Adrenal gland (tissue), 5 donors: ENCODE results near the gene PRICKLE1.

Experiments used
- POLR2A ChIP-seq, 2 donors: fragments of 450-650 bp; IDR thresholded peaks; one replicate each; pipeline ENCODE4 v1.6.1; 2017; ENCODE audit warnings: antibody characterized with exemption in 2 of 2, mild to moderate bottlenecking in 2 of 2, moderate library complexity in 1 of 2
- TF ChIP-seq, protein P1 (sequence below), 6 experiments: fragments of 450-650 bp in 4 of 6; fragments of 200-600 bp in 2 of 6; sonication (generic) in 1 of 6; IDR thresholded peaks; 1 replicate in 5 of 6; 2 replicates in 1 of 6; pipeline versions ENCODE4 v1.5.1 to v1.8.0; 2016 to 2021; ENCODE audit warnings: antibody characterized with exemption in 6 of 6, mild to moderate bottlenecking in 2 of 6, moderate library complexity in 1 of 6
- donor health status: DM: no; HTN: no; CAD: no.

DNA sequence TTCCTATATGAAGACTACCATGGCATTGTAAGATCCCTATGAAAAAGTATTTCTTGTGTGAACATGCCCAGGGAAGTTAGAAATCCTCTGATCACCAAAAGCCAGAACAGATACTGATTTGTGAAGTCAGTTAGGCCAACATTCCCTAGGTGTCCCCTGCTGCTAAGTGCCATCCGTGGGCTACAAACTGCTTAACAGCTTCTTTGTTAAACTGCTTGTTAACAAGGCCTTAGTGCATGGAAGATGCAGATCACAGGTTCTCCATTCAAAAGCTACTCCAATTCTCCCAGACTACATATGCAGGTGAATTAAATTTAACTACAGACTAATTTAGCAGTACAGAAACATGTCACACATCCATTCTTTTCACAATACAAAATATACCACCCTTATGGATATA, 108.2 kb downstream of the PRICKLE1 start:
- TF ChIP-seq, protein P1, sequence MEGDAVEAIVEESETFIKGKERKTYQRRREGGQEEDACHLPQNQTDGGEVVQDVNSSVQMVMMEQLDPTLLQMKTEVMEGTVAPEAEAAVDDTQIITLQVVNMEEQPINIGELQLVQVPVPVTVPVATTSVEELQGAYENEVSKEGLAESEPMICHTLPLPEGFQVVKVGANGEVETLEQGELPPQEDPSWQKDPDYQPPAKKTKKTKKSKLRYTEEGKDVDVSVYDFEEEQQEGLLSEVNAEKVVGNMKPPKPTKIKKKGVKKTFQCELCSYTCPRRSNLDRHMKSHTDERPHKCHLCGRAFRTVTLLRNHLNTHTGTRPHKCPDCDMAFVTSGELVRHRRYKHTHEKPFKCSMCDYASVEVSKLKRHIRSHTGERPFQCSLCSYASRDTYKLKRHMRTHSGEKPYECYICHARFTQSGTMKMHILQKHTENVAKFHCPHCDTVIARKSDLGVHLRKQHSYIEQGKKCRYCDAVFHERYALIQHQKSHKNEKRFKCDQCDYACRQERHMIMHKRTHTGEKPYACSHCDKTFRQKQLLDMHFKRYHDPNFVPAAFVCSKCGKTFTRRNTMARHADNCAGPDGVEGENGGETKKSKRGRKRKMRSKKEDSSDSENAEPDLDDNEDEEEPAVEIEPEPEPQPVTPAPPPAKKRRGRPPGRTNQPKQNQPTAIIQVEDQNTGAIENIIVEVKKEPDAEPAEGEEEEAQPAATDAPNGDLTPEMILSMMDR (IDR thresholded peaks at IDR 0.05), result no peak
- TF ChIP-seq POLR2A (IDR thresholded peaks at IDR 0.05), result no peak
